Astrocyte of the spinal cord (primary cell): ENCODE measurements around the gene RANBP1.

Experiments used
- DNase-seq: peaks from one replicate; pipeline ENCODE4 v3.0.0; 2011; ENCODE audit warnings: low read depth, low spot score
- H3K4me3 ChIP-seq: 2 replicates; pipeline ENCODE4 v1.5.1; 2011; ENCODE audit warnings: low read depth, mild to moderate bottlenecking, low read length, moderate library complexity
- CTCF ChIP-seq: IDR thresholded peaks from 2 replicates; pipeline ENCODE4 v1.5.1; 2012; ENCODE audit warnings: low read depth, mild to moderate bottlenecking, low read length, inconsistent platforms
- in situ Hi-C: cut with HindIII; loops from 2 replicates; pipeline ENCODE4 v1.10.0; 2017; ENCODE audit warnings: low sequenced_read_pairs

The RANBP1 gene

GRCh38 chr22:20084547-20085413, 31.1 kb upstream of the RANBP1 start:
- H3K4me3 ChIP-seq = no peak overlapping the region
- TF ChIP-seq CTCF = peak; percentile 40
- no peak for DNase-seq
- in situ Hi-C loops = no loop called here

GRCh38 chr22:20085651-20086050, 30.3 kb upstream of the RANBP1 start:
- no peak for TF ChIP-seq CTCF
- in situ Hi-C loops = no loop called here
- DNase-seq = no peak
- no peak overlapping the region for H3K4me3 ChIP-seq

GRCh38 chr22:20086101-20086599, 29.8 kb upstream of the RANBP1 start:
- TF ChIP-seq CTCF = no peak
- in situ Hi-C loops = no loop called here
- no peak for DNase-seq

GRCh38 chr22:20086763-20087162, 29.1 kb upstream of the RANBP1 start:
- DNase-seq = no peak
- TF ChIP-seq CTCF = no peak
- H3K4me3 ChIP-seq = no peak overlapping the region
- in situ Hi-C loops = no loop called here

More at GRCh38 chr22:20086101-20086599, 29.8 kb upstream of the RANBP1 start:
- no peak overlapping the region for H3K4me3 ChIP-seq

- no peak for TF ChIP-seq CTCF
- no peak overlapping the region for H3K4me3 ChIP-seq
- DNase-seq = no peak
- in situ Hi-C loops = no loop called here
These were observed 28.3 kb upstream of the RANBP1 start for GRCh38 chr22:20087319-20088262.

- no peak for TF ChIP-seq CTCF
- no peak overlapping the region for H3K4me3 ChIP-seq
- no peak for DNase-seq
- in situ Hi-C loops = no loop called here
These were observed 27.6 kb upstream of the RANBP1 start for GRCh38 chr22:20088263-20088648.
